Keratinocyte (primary cell): Measurements from ENCODE around the gene KLHL35. TPM values are rescaled to one million over a fixed set of nuclear protein-coding genes. Genes with fewer than 3 reads are reported as not detected.

ENCODE experiments used
- DNase-seq: peaks from one replicate; pipeline ENCODE4 v3.0.0-alpha.2; 2011; ENCODE audit warnings: low read depth, missing footprints, low spot score
- FAIRE-seq: peaks from 2 replicates; lab custom pipeline; 2011; peaks lifted over from hg19 to GRCh38; lab: Jason Lieb, UNC
- H2AFZ ChIP-seq: 2 replicates; pipeline ENCODE4 v1.6.0; 2012; ENCODE audit warnings: low read length, control low read depth, inconsistent platforms; ENCODE audit not compliant: control insufficient read depth
- H3K27ac ChIP-seq: 2 replicates; pipeline ENCODE4 v1.5.1; 2011; ENCODE audit warnings: low read length; ENCODE audit not compliant: control insufficient read depth, insufficient read depth
- H3K27me3 ChIP-seq: 3 replicates; pipeline ENCODE4 v1.6.0; 2011; ENCODE audit warnings: low read length; ENCODE audit not compliant: control insufficient read depth, insufficient read depth; ENCODE audit errors: extremely low read depth
- H3K36me3 ChIP-seq, 2 experiments: 2 replicates in 1 of 2; 3 replicates in 1 of 2; pipeline ENCODE4 v1.5.1; 2011; ENCODE audit warnings: low read length in 2 of 2, mild to moderate bottlenecking in 1 of 2; ENCODE audit not compliant: control insufficient read depth in 2 of 2, insufficient read depth in 2 of 2; ENCODE audit errors: extremely low read depth in 1 of 2
- H3K4me1 ChIP-seq: 3 replicates; pipeline ENCODE4 v1.5.1; 2011; ENCODE audit warnings: low read length; ENCODE audit not compliant: control insufficient read depth, insufficient read depth; ENCODE audit errors: extremely low read depth
- H3K4me2 ChIP-seq: 3 replicates; pipeline ENCODE4 v1.6.0; 2011; ENCODE audit warnings: low read depth, low read length; ENCODE audit not compliant: control insufficient read depth, insufficient read depth; ENCODE audit errors: extremely low read depth
- H3K4me3 ChIP-seq, 3 experiments: fragments of 200-600 bp in 1 of 3; sonication (generic) in 1 of 3; 2 replicates in 2 of 3; 3 replicates in 1 of 3; pipeline ENCODE4 v1.5.1; 2011 to 2016; ENCODE audit warnings: low read length in 3 of 3, mild to moderate bottlenecking in 3 of 3, control low read depth in 2 of 3, inconsistent platforms in 1 of 3, low read depth in 1 of 3, mixed read lengths in 1 of 3, mixed run types in 1 of 3, moderate library complexity in 1 of 3; ENCODE audit not compliant: control insufficient read depth in 2 of 3, insufficient read depth in 2 of 3; ENCODE audit errors: extremely low read depth in 1 of 3
- H3K79me2 ChIP-seq: 2 replicates; pipeline ENCODE4 v1.6.0; 2012; ENCODE audit warnings: low read length; ENCODE audit not compliant: control insufficient read depth, insufficient read depth
- H3K9ac ChIP-seq: 3 replicates; pipeline ENCODE4 v1.6.0; 2011; ENCODE audit warnings: low read length; ENCODE audit not compliant: control insufficient read depth, insufficient read depth; ENCODE audit errors: extremely low read depth
- H3K9me1 ChIP-seq: 3 replicates; pipeline ENCODE4 v1.6.0; 2011; ENCODE audit warnings: low read length; ENCODE audit not compliant: control insufficient read depth, insufficient read depth; ENCODE audit errors: extremely low read depth
- H3K9me3 ChIP-seq: 2 replicates; pipeline ENCODE4 v1.5.1; 2012; ENCODE audit warnings: low read depth, low read length; ENCODE audit not compliant: control insufficient read depth
- H4K20me1 ChIP-seq: 3 replicates; pipeline ENCODE4 v1.6.0; 2011; ENCODE audit warnings: low read length; ENCODE audit not compliant: control insufficient read depth, insufficient read depth; ENCODE audit errors: extremely low read depth
- EZH2 ChIP-seq: IDR thresholded peaks from one replicate; pipeline ENCODE4 v1.6.1; 2012; ENCODE audit warnings: inconsistent platforms, mild to moderate bottlenecking, low read length, moderate library complexity
- dilution Hi-C: fragments of 300-500 bp; cut with MboI; formaldehyde crosslinking; loops from one replicate; pipeline ENCODE4 v1.7.0; 2020; ENCODE audit warnings: low sequenced_read_pairs; ENCODE audit not compliant: extremely low pct_ligation_motif_present
- polyA plus RNA-seq, 5 experiments: library from polyadenylated mRNA; depleted of rRNA in 3 of 5; stranded (reverse) in 3 of 5; stranded (forward) in 1 of 5; unstranded in 1 of 5; fragments of >200 nt; gene quantifications; 1 replicate in 1 of 5; 2 replicates in 3 of 5; 3 replicates in 1 of 5; pipeline versions ENCODE4 v1.2.1 to v1.2.3, GENCODE V29; 2011 to 2012; ENCODE audit warnings: missing spikeins in 2 of 5, low read depth in 1 of 5, low replicate concordance in 1 of 5
- TF ChIP-seq, protein P1 (sequence below), 3 experiments: IDR thresholded peaks in 1 of 3; conservative IDR thresholded peaks in 1 of 3; optimal IDR thresholded peaks in 1 of 3; 2 replicates in 2 of 3; 3 replicates in 1 of 3; pipeline versions ENCODE3 to v1.5.1; 2011; ENCODE audit warnings: low read length in 3 of 3, mild to moderate bottlenecking in 3 of 3, moderate library complexity in 2 of 3, control low read depth in 1 of 3, inconsistent platforms in 1 of 3; ENCODE audit not compliant: insufficient read depth in 2 of 3; ENCODE audit errors: extremely low read depth in 1 of 3

The KLHL35 gene
- polyA plus RNA-seq, 1 donor (not counting 4 experiments of a cell fraction or from before 2014, with no cell fraction given) = 0.58 TPM

DNA sequence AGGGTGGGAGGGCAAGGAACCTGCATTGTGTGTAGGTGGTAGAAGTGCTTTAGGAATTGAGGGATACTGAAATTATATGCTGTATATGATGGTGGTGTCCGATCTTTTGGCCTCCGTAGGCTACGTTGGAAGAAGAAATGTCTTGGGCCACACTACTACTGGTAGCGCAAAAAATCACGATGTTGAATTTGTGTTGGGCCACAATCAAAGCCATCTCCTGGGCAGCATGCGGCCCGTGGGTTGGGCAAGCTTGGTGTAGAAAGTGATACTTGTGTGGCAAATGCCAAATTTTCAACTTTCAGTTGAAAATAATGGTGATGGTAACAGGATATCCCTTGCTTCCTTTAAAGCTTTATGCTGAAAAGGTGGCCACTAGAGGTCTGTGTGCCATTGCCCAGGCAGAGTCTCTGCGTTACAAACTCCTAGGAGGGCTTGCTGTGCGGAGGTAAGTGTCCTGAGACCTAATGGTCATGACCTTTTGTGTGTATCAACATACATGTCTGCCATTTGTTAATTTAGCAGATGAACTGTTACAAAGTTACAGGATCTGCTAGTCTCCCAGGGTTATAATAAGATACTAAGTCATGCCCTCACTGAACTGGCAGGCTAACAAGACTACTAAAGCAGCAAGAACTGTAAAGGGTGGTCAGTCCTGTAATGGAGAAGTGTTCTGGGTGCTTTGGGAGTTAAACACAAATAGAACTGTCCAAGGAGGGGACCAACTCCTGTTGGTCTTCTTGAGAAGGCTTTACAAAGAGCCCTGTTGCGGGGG lies 30.8 kb downstream of the KLHL35 start:
- H3K9me3 ChIP-seq = no peaks in the 10 kb centered on the region
- H3K4me1 ChIP-seq = peaks cover 27% of the 10 kb centered on the region
- FAIRE-seq = no peak
- H3K27ac ChIP-seq = peak overlapping the region; percentile 23
- H3K9ac ChIP-seq = peak overlapping the region; percentile 99
- H3K79me2 ChIP-seq = peaks cover 75% of the 10 kb centered on the region
- DNase-seq = no peak
- H4K20me1 ChIP-seq = peaks cover 55% of the 10 kb centered on the region
- peaks cover 49 to 61% of the 10 kb centered on the region in 2 experiments for H3K36me3 ChIP-seq
- H2AFZ ChIP-seq = no peak overlapping the region
- peaks cover 8% of the 10 kb centered on the region for H3K9me1 ChIP-seq
- dilution Hi-C loops = no loop called here
- no peaks in the 10 kb centered on the region for H3K27me3 ChIP-seq
- peak overlapping the region; percentile 91 for H3K4me2 ChIP-seq
- peak overlapping the region; percentile 85 to 94 (median 91) for H3K4me3 ChIP-seq
- TF ChIP-seq, protein P1, sequence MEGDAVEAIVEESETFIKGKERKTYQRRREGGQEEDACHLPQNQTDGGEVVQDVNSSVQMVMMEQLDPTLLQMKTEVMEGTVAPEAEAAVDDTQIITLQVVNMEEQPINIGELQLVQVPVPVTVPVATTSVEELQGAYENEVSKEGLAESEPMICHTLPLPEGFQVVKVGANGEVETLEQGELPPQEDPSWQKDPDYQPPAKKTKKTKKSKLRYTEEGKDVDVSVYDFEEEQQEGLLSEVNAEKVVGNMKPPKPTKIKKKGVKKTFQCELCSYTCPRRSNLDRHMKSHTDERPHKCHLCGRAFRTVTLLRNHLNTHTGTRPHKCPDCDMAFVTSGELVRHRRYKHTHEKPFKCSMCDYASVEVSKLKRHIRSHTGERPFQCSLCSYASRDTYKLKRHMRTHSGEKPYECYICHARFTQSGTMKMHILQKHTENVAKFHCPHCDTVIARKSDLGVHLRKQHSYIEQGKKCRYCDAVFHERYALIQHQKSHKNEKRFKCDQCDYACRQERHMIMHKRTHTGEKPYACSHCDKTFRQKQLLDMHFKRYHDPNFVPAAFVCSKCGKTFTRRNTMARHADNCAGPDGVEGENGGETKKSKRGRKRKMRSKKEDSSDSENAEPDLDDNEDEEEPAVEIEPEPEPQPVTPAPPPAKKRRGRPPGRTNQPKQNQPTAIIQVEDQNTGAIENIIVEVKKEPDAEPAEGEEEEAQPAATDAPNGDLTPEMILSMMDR (optimal IDR thresholded peaks at IDR 0.05 in 1 of 3, IDR thresholded peaks at IDR 0.05 in 1 of 3, conservative IDR thresholded peaks at IDR 0.05 in 1 of 3; ENCODE audit: extremely low read depth in 1 of 3, insufficient read depth in 2 of 3, low read length in 3 of 3) = no peak
- TF ChIP-seq EZH2 = no peak

DNA sequence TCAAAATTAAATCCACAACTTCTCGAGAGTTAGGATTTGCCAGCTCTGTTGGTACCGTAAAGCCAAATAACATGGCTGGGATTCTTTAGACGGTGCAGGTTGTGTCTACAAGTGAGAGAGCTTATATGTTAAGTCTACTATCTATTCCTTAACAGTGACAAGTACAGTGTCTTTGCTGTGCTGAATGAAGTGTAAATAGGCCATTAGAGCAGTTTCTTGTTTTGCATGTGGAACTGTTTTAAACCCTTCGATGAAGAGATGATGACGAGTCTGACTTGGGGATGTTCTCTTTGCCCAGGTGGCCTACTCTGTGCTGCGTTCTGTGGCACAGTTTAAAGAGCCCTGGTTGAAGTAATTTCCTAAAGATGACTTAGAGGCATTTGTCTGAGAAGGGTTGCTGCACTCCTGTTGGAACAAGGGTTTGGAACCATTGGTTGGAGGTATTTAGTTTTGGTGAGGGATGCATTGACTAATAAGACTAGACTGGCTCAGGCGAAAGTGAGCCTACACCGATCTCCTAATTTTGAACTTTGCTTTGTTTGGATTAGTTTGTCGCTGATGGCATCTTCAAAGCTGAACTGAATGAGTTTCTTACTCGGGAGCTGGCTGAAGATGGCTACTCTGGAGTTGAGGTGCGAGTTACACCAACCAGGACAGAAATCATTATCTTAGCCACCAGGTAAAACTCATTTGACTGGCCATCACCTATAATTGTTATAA lies 32.7 kb downstream of the KLHL35 start:
- Histone ChIP-seq H3K36me3 (peaks cover 35 to 43% of the 10 kb centered on the region in 2 experiments), H4K20me1 (peaks cover 43% of the 10 kb centered on the region)
- dilution Hi-C loops = no loop called here

More for the DNA sequence above, 32.7 kb downstream of the KLHL35 start:
- no peaks in the 10 kb centered on the region for H3K9me3 ChIP-seq
- peaks cover 8% of the 10 kb centered on the region for H3K9me1 ChIP-seq
- peaks cover 25% of the 10 kb centered on the region for H3K4me1 ChIP-seq
- peak overlapping the region; percentile 85 to 94 (median 91) for H3K4me3 ChIP-seq
- no peaks in the 10 kb centered on the region for H3K27me3 ChIP-seq
- DNase-seq (no peak), FAIRE-seq (no peak)
- H3K4me2 ChIP-seq = peak overlapping the region; percentile 48
- TF ChIP-seq EZH2 = no peak
- TF ChIP-seq, protein P1 (optimal IDR thresholded peaks at IDR 0.05 in 1 of 3, IDR thresholded peaks at IDR 0.05 in 1 of 3, conservative IDR thresholded peaks at IDR 0.05 in 1 of 3; ENCODE audit: extremely low read depth in 1 of 3, insufficient read depth in 2 of 3, low read length in 3 of 3) = no peak
- H3K27ac ChIP-seq = peak overlapping the region; percentile 94
- peaks cover 59% of the 10 kb centered on the region for H3K79me2 ChIP-seq
- H3K9ac ChIP-seq = peak overlapping the region; percentile 99
- H2AFZ ChIP-seq = no peak overlapping the region
